Astrocyte (in vitro differentiated cells and primary cell): Measurements from ENCODE around the gene SCGB1D1. TPM values are rescaled to one million over a fixed set of nuclear protein-coding genes. Genes with fewer than 3 reads are reported as not detected.

Source experiments
- DNase-seq: peaks from one replicate; pipeline ENCODE4 v3.0.0-alpha.2; 2010; ENCODE audit warnings: low read depth
- FAIRE-seq: peaks from 2 replicates; lab custom pipeline; 2011; peaks lifted over from hg19 to GRCh38; lab: Jason Lieb, UNC
- H2AFZ ChIP-seq: 2 replicates; pipeline ENCODE4 v1.6.0; 2012; ENCODE audit warnings: low read depth, low read length, inconsistent platforms
- H3K27ac ChIP-seq: 2 replicates; pipeline ENCODE4 v1.5.1; 2011; ENCODE audit warnings: low read depth, low read length, inconsistent platforms
- H3K27me3 ChIP-seq: 2 replicates; pipeline ENCODE4 v1.6.0; 2011; ENCODE audit warnings: low read length, inconsistent platforms; ENCODE audit not compliant: insufficient read depth
- H3K36me3 ChIP-seq: 2 replicates; pipeline ENCODE4 v1.5.1; 2011; ENCODE audit warnings: low read length, inconsistent platforms; ENCODE audit not compliant: insufficient read depth
- H3K4me1 ChIP-seq: 2 replicates; pipeline ENCODE4 v1.5.1; 2011; ENCODE audit warnings: low read length, inconsistent platforms; ENCODE audit not compliant: insufficient read depth
- H3K4me2 ChIP-seq: 2 replicates; pipeline ENCODE4 v1.6.0; 2012; ENCODE audit warnings: low read length, inconsistent platforms
- H3K4me3 ChIP-seq: 2 replicates; pipeline ENCODE4 v1.5.1; 2011; ENCODE audit warnings: low read depth, mild to moderate bottlenecking, low read length, inconsistent platforms; ENCODE audit not compliant: insufficient read depth
- H3K79me2 ChIP-seq: 2 replicates; pipeline ENCODE4 v1.6.0; 2012; ENCODE audit warnings: mild to moderate bottlenecking, low read length, inconsistent platforms; ENCODE audit not compliant: insufficient read depth
- H3K9ac ChIP-seq: 2 replicates; pipeline ENCODE4 v1.6.0; 2012; ENCODE audit warnings: mild to moderate bottlenecking, low read length, inconsistent platforms
- H3K9me3 ChIP-seq: 2 replicates; pipeline ENCODE4 v1.5.1; 2012; ENCODE audit warnings: low read depth, mild to moderate bottlenecking, low read length, inconsistent platforms; ENCODE audit not compliant: insufficient read depth
- H4K20me1 ChIP-seq: 2 replicates; pipeline ENCODE4 v1.6.0; 2012; ENCODE audit warnings: low read length, inconsistent platforms; ENCODE audit not compliant: insufficient read depth
- H3K27ac Mint-ChIP-seq: one replicate; pipeline ENCODE4 v1.8.0; 2021; ENCODE audit warnings: mild to moderate bottlenecking, mixed read lengths; ENCODE audit not compliant: unreplicated experiment
- H3K27me3 Mint-ChIP-seq: one replicate; pipeline ENCODE4 v1.8.0; 2021; ENCODE audit warnings: low read depth, mixed read lengths; ENCODE audit not compliant: unreplicated experiment
- H3K36me3 Mint-ChIP-seq: one replicate; pipeline ENCODE4 v1.8.0; 2021; ENCODE audit warnings: low read depth, mixed read lengths; ENCODE audit not compliant: unreplicated experiment
- H3K4me1 Mint-ChIP-seq: one replicate; pipeline ENCODE4 v1.8.0; 2021; ENCODE audit warnings: low read depth, mixed read lengths; ENCODE audit not compliant: unreplicated experiment
- H3K4me3 Mint-ChIP-seq: one replicate; pipeline ENCODE4 v1.8.0; 2021; ENCODE audit warnings: mild to moderate bottlenecking, moderate library complexity, mixed read lengths; ENCODE audit not compliant: unreplicated experiment
- H3K9me3 Mint-ChIP-seq: one replicate; pipeline ENCODE4 v1.8.0; 2021; ENCODE audit warnings: mild to moderate bottlenecking, mixed read lengths; ENCODE audit not compliant: unreplicated experiment
- CTCF ChIP-seq: IDR thresholded peaks from 2 replicates; pipeline ENCODE4 v1.5.1; 2011; ENCODE audit warnings: low read depth, mild to moderate bottlenecking, inconsistent platforms, low read length, moderate library complexity; ENCODE audit not compliant: insufficient read depth
- EZH2 ChIP-seq: IDR thresholded peaks from 2 replicates; pipeline ENCODE4 v1.6.1; 2012; ENCODE audit warnings: mild to moderate bottlenecking, low read length, inconsistent platforms; ENCODE audit not compliant: insufficient read depth
- total RNA-seq: library from RNA; stranded (reverse); gene quantifications from 2 replicates; pipeline ENCODE4 v1.2.1, GENCODE V29; 2021

The SCGB1D1 gene
- total RNA-seq, 1 donor from 2014 or later: not detected

- no peak overlapping the region for H3K4me3 Mint-ChIP-seq
- no peaks in the 10 kb centered on the region for H3K36me3 Mint-ChIP-seq
- H3K4me1 ChIP-seq: no peaks in the 10 kb centered on the region
- no peaks in the 10 kb centered on the region for H3K79me2 ChIP-seq
- no peaks in the 10 kb centered on the region for H3K9me3 Mint-ChIP-seq
- TF ChIP-seq EZH2 (no peak), CTCF (no peak)
- no peaks in the 10 kb centered on the region for H3K36me3 ChIP-seq
- no peak for FAIRE-seq
- no peaks in the 10 kb centered on the region for H4K20me1 ChIP-seq
- H3K4me1 Mint-ChIP-seq: no peaks in the 10 kb centered on the region
- DNase-seq: no peak
- H3K27me3 Mint-ChIP-seq: peaks cover 21% of the 10 kb centered on the region
- H3K4me3 ChIP-seq: no peak overlapping the region
- H3K27me3 ChIP-seq: peaks cover 2% of the 10 kb centered on the region
- H3K27ac Mint-ChIP-seq: no peak overlapping the region
- no peak overlapping the region for H3K9ac ChIP-seq
- no peak overlapping the region for H3K27ac ChIP-seq
- no peak overlapping the region for H3K4me2 ChIP-seq
- no peaks in the 10 kb centered on the region for H3K9me3 ChIP-seq
- no peak overlapping the region for H2AFZ ChIP-seq
These were observed 20.1 kb upstream of the SCGB1D1 start for GRCh38 chr11:62169935-62170334.

- no peaks in the 10 kb centered on the region for H3K36me3 ChIP-seq
- H3K4me3 ChIP-seq: no peak overlapping the region
- peak; percentile 55 for TF ChIP-seq CTCF
- TF ChIP-seq EZH2: no peak
- H3K36me3 Mint-ChIP-seq: no peaks in the 10 kb centered on the region
- H3K27me3 ChIP-seq: peaks cover 2% of the 10 kb centered on the region
- H2AFZ ChIP-seq: no peak overlapping the region
- no peaks in the 10 kb centered on the region for H3K9me3 ChIP-seq
- DNase-seq (peak; percentile 36), FAIRE-seq (no peak)
- H3K79me2 ChIP-seq: no peaks in the 10 kb centered on the region
- no peaks in the 10 kb centered on the region for H3K4me1 Mint-ChIP-seq
- H3K9me3 Mint-ChIP-seq: no peaks in the 10 kb centered on the region
- H3K4me3 Mint-ChIP-seq: peak overlapping the region; percentile 3
- H3K27me3 Mint-ChIP-seq: peaks cover 17% of the 10 kb centered on the region
- H3K4me1 ChIP-seq: no peaks in the 10 kb centered on the region
- H3K9ac ChIP-seq: no peak overlapping the region
- peak overlapping the region; percentile 15 for H3K4me2 ChIP-seq
- no peak overlapping the region for H3K27ac Mint-ChIP-seq
- H4K20me1 ChIP-seq: no peaks in the 10 kb centered on the region
- no peak overlapping the region for H3K27ac ChIP-seq
These were observed 18.7 kb upstream of the SCGB1D1 start for GRCh38 chr11:62171261-62171723.

- no peaks in the 10 kb centered on the region for H4K20me1 ChIP-seq
- H3K4me1 ChIP-seq: no peaks in the 10 kb centered on the region
- Mint-ChIP-seq H3K27me3 (peaks cover 12% of the 10 kb centered on the region), H3K4me3 (no peak overlapping the region), H3K27ac (no peak overlapping the region), H3K9me3 (no peaks in the 10 kb centered on the region), H3K4me1 (no peaks in the 10 kb centered on the region), H3K36me3 (no peaks in the 10 kb centered on the region)
- no peak overlapping the region for H3K27ac ChIP-seq
- no peak for DNase-seq
- no peak overlapping the region for H3K9ac ChIP-seq
- no peaks in the 10 kb centered on the region for H3K36me3 ChIP-seq
- no peak overlapping the region for H3K4me3 ChIP-seq
- H3K9me3 ChIP-seq: no peaks in the 10 kb centered on the region
- H3K4me2 ChIP-seq: no peak overlapping the region
- H2AFZ ChIP-seq: no peak overlapping the region
- no peak for TF ChIP-seq EZH2
- H3K27me3 ChIP-seq: peaks cover 2% of the 10 kb centered on the region
- FAIRE-seq: no peak
- H3K79me2 ChIP-seq: no peaks in the 10 kb centered on the region
These were observed 17.7 kb upstream of the SCGB1D1 start for GRCh38 chr11:62172294-62172693.
